Endothelial cell of umbilical vein (primary cell): ENCODE results near the gene SDK2.

Experiments
- POLR2A ChIP-seq: IDR thresholded peaks from 2 replicates; pipeline ENCODE4 v1.6.1; 2012; ENCODE audit warnings: low read depth, mild to moderate bottlenecking, control low read depth, low read length
- POLR2AphosphoS5 ChIP-seq: IDR thresholded peaks from 2 replicates; pipeline ENCODE4 v1.6.1; 2012; ENCODE audit warnings: low read depth, mild to moderate bottlenecking, control low read depth, low read length, moderate library complexity; ENCODE audit not compliant: insufficient read depth
- TF ChIP-seq, protein P1 (sequence below), 2 donors: IDR thresholded peaks; 1 replicate in 1 of 2; 2 replicates in 1 of 2; pipeline ENCODE4 v1.5.1; 2011; ENCODE audit warnings: low read length in 2 of 2, mild to moderate bottlenecking in 2 of 2, moderate library complexity in 2 of 2, control low read depth in 1 of 2, inconsistent platforms in 1 of 2, low read depth in 1 of 2; ENCODE audit not compliant: insufficient read depth in 1 of 2; ENCODE audit errors: extremely low read depth in 1 of 2

DNA sequence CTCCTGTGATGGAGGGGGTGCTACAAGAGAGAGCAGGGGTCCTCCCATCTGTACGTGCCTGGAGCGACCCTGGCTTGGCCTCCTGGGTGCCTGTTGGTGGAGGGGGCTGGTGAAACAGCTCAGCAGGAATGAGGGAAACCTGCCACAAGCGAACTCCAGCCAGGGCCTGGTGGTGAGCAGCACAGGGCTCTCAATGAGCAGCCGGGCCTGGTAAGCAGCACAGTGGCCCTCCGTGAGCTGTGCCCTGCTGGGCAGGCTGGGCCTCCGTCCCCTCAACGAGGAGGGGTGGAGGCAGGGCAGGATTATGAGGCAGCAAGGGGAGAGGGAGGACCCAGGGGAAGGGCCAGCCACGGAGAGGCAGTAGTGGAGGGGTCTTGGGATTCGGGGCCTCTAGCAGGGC is 101.9 kb downstream of the SDK2 start:
- TF ChIP-seq, protein P1, sequence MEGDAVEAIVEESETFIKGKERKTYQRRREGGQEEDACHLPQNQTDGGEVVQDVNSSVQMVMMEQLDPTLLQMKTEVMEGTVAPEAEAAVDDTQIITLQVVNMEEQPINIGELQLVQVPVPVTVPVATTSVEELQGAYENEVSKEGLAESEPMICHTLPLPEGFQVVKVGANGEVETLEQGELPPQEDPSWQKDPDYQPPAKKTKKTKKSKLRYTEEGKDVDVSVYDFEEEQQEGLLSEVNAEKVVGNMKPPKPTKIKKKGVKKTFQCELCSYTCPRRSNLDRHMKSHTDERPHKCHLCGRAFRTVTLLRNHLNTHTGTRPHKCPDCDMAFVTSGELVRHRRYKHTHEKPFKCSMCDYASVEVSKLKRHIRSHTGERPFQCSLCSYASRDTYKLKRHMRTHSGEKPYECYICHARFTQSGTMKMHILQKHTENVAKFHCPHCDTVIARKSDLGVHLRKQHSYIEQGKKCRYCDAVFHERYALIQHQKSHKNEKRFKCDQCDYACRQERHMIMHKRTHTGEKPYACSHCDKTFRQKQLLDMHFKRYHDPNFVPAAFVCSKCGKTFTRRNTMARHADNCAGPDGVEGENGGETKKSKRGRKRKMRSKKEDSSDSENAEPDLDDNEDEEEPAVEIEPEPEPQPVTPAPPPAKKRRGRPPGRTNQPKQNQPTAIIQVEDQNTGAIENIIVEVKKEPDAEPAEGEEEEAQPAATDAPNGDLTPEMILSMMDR (IDR thresholded peaks at IDR 0.05; ENCODE audit: extremely low read depth in 1 of 2, insufficient read depth in 1 of 2, low read depth in 1 of 2, low read length in 2 of 2) = no peak
- TF ChIP-seq POLR2AphosphoS5 (no peak), POLR2A (no peak)
